NCI-H1694 (cell line): Measurements from ENCODE around the gene ELMO1.

Experiments used
- DNase-seq: peaks from one replicate; lab custom pipeline; 2025; lab: John Stamatoyannopoulos, UW

ELMO1 gene

GRCh38 chr7:37467002-37467401 lies 18.3 kb upstream of the ELMO1 start:
- no peak for DNase-seq

- no peak for DNase-seq
Observed at GRCh38 chr7:37462138-37462537, 13.5 kb upstream of the ELMO1 start.

GRCh38 chr7:37455081-37455480 lies 6.4 kb upstream of the ELMO1 start:
- no peak for DNase-seq

- DNase-seq, result no peak
Observed at GRCh38 chr7:37452346-37452745, 3.7 kb upstream of the ELMO1 start.

GRCh38 chr7:37450035-37450434 lies 1.4 kb upstream of the ELMO1 start:
- no peak for DNase-seq

GRCh38 chr7:37449621-37450020 lies 957 bp upstream of the ELMO1 start:
- DNase-seq, result no peak

- DNase-seq, result no peak
Observed at GRCh38 chr7:37448011-37448635, 541 bp downstream of the ELMO1 start.

- DNase-seq, result no peak
Observed at GRCh38 chr7:37446371-37446770, 2.3 kb downstream of the ELMO1 start.

GRCh38 chr7:37445790-37446189 lies 2.9 kb downstream of the ELMO1 start:
- no peak for DNase-seq

GRCh38 chr7:37445064-37445723 lies 3.5 kb downstream of the ELMO1 start:
- DNase-seq, result no peak

GRCh38 chr7:37443627-37444026 lies 5.0 kb downstream of the ELMO1 start:
- no peak for DNase-seq

GRCh38 chr7:37442268-37442667 lies 6.4 kb downstream of the ELMO1 start:
- DNase-seq, result no peak

GRCh38 chr7:37441816-37442215 lies 6.8 kb downstream of the ELMO1 start:
- no peak for DNase-seq

GRCh38 chr7:37441386-37441760 lies 7.3 kb downstream of the ELMO1 start:
- no peak for DNase-seq

- DNase-seq, result no peak
Observed at GRCh38 chr7:37440738-37441385, 7.8 kb downstream of the ELMO1 start.

GRCh38 chr7:37439653-37440026 lies 9.0 kb downstream of the ELMO1 start:
- DNase-seq, result no peak

GRCh38 chr7:37438906-37439652 lies 9.6 kb downstream of the ELMO1 start:
- DNase-seq, result no peak

GRCh38 chr7:37435156-37435855 lies 13.4 kb downstream of the ELMO1 start:
- DNase-seq, result no peak

- no peak for DNase-seq
Observed at GRCh38 chr7:37434529-37434928, 14.1 kb downstream of the ELMO1 start.

- DNase-seq, result no peak
Observed at GRCh38 chr7:37433166-37433565, 15.5 kb downstream of the ELMO1 start.

GRCh38 chr7:37432281-37432920 lies 16.3 kb downstream of the ELMO1 start:
- no peak for DNase-seq

GRCh38 chr7:37431413-37431812 lies 17.3 kb downstream of the ELMO1 start:
- DNase-seq, result no peak
